SU-DHL-6 (cell line): Measurements from ENCODE around the gene WWOX.

Experiments
- EZH2phosphoT487 ChIP-seq: fragments of 200-600 bp; sonication (generic), shearing (Covaris generic); conservative IDR thresholded peaks from 2 replicates; pipeline ENCODE4 v1.6.1; 2018; ENCODE audit warnings: mild to moderate bottlenecking, antibody characterized with exemption, low read length, moderate library complexity, mixed read lengths
- TF ChIP-seq, protein P1 (sequence below): fragments of 200-600 bp; sonication (generic); IDR thresholded peaks from one replicate; pipeline ENCODE4 v1.5.1; 2017; ENCODE audit warnings: antibody characterized with exemption, mild to moderate bottlenecking, low read length, moderate library complexity; ENCODE audit not compliant: insufficient read depth, poor library complexity, severe bottlenecking

DNA sequence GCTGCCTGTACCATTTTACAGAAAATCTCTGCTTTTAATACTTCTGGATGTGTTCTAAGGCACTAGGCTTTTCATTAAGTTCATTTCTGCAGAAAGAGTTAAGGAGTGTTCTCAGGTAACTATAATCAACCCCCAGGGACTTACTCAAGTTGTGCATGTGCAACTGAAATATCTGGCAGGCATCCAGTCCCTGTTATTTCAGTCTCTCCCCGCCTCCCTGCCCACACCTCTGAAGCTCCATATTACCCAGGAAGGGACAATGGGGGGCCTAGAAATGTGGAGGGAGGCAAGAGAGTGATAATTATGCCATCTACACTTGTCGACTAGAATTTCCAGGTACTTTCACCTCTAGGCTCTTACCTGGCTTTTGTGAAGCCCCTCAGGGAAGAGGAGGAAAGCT, 1068.9 kb downstream of the WWOX start:
- TF ChIP-seq, protein P1, sequence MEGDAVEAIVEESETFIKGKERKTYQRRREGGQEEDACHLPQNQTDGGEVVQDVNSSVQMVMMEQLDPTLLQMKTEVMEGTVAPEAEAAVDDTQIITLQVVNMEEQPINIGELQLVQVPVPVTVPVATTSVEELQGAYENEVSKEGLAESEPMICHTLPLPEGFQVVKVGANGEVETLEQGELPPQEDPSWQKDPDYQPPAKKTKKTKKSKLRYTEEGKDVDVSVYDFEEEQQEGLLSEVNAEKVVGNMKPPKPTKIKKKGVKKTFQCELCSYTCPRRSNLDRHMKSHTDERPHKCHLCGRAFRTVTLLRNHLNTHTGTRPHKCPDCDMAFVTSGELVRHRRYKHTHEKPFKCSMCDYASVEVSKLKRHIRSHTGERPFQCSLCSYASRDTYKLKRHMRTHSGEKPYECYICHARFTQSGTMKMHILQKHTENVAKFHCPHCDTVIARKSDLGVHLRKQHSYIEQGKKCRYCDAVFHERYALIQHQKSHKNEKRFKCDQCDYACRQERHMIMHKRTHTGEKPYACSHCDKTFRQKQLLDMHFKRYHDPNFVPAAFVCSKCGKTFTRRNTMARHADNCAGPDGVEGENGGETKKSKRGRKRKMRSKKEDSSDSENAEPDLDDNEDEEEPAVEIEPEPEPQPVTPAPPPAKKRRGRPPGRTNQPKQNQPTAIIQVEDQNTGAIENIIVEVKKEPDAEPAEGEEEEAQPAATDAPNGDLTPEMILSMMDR, result no peak
- TF ChIP-seq EZH2phosphoT487, result no peak
